Measurements from ENCODE around the gene CEBPE. TPM values are rescaled to one million over a fixed set of nuclear protein-coding genes. Genes with fewer than 3 reads are reported as not detected.
"Not testable (repeated sequence)": the region's sequence is repeated elsewhere in the genome, so short reads cannot be mapped to it uniquely, and the experiment has no call there.

CEBPE gene
- total RNA-seq, 1 donor from 2014 or later = under 0.01 TPM

- Histone ChIP-seq H3K9ac (ENCODE audit: low read depth in 1 of 3, low read length in 3 of 3) (no peak overlapping the region), H3K9me3 (ENCODE audit: control insufficient read depth in 3 of 3, low read length in 3 of 3) (no peaks in the 10 kb centered on the region), H3K27ac (ENCODE audit: low read depth, low read length) (no peak overlapping the region), H3K27me3 (ENCODE audit: control insufficient read depth in 3 of 3, insufficient read depth in 3 of 3, low read length in 3 of 3) (peaks cover 0 to 17% (median 13%) of the 10 kb centered on the region in 3 donors), H3K36me3 (ENCODE audit: control insufficient read depth in 3 of 3, insufficient read depth in 3 of 3, low read length in 3 of 3) (no peaks in the 10 kb centered on the region), H3K4me1 (ENCODE audit: control insufficient read depth in 3 of 3, insufficient read depth in 3 of 3, low read length in 3 of 3) (peaks cover 0 to 18% (median 4%) of the 10 kb centered on the region in 3 donors), H3K4me3 (ENCODE audit: low read length in 3 of 3) (no peak overlapping the region)
These were observed 3.9 kb downstream of the CEBPE start for GRCh38 chr14:23115039-23115731.

GRCh38 chr14:23114669-23115038 lies 4.4 kb downstream of the CEBPE start:
- no peak overlapping the region for H3K9ac ChIP-seq (ENCODE audit: low read depth in 1 of 3, low read length in 3 of 3)
- peaks cover 0 to 17% (median 13%) of the 10 kb centered on the region in 3 donors for H3K27me3 ChIP-seq (ENCODE audit: control insufficient read depth in 3 of 3, insufficient read depth in 3 of 3, low read length in 3 of 3)
- H3K36me3 ChIP-seq (ENCODE audit: control insufficient read depth in 3 of 3, insufficient read depth in 3 of 3, low read length in 3 of 3) = no peaks in the 10 kb centered on the region
- peaks cover 0 to 15% (median 4%) of the 10 kb centered on the region in 3 donors for H3K4me1 ChIP-seq (ENCODE audit: control insufficient read depth in 3 of 3, insufficient read depth in 3 of 3, low read length in 3 of 3)
- no peak overlapping the region for H3K4me3 ChIP-seq (ENCODE audit: low read length in 3 of 3)
- H3K27ac ChIP-seq (ENCODE audit: low read depth, low read length) = no peak overlapping the region
- H3K9me3 ChIP-seq (ENCODE audit: control insufficient read depth in 3 of 3, low read length in 3 of 3) = no peaks in the 10 kb centered on the region

- H3K4me3 ChIP-seq (ENCODE audit: low read length in 3 of 3) = no peak overlapping the region
- peaks cover 0 to 10% (median 4%) of the 10 kb centered on the region in 3 donors for H3K4me1 ChIP-seq (ENCODE audit: control insufficient read depth in 3 of 3, insufficient read depth in 3 of 3, low read length in 3 of 3)
- no peak overlapping the region for H3K27ac ChIP-seq (ENCODE audit: low read depth, low read length)
- peaks cover 0 to 17% (median 13%) of the 10 kb centered on the region in 3 donors for H3K27me3 ChIP-seq (ENCODE audit: control insufficient read depth in 3 of 3, insufficient read depth in 3 of 3, low read length in 3 of 3)
- H3K9me3 ChIP-seq (ENCODE audit: control insufficient read depth in 3 of 3, low read length in 3 of 3) = no peaks in the 10 kb centered on the region
- H3K9ac ChIP-seq (ENCODE audit: low read depth in 1 of 3, low read length in 3 of 3) = no peak overlapping the region
- H3K36me3 ChIP-seq (ENCODE audit: control insufficient read depth in 3 of 3, insufficient read depth in 3 of 3, low read length in 3 of 3) = no peaks in the 10 kb centered on the region
These were observed 5.0 kb downstream of the CEBPE start for GRCh38 chr14:23114120-23114458.

DNA sequence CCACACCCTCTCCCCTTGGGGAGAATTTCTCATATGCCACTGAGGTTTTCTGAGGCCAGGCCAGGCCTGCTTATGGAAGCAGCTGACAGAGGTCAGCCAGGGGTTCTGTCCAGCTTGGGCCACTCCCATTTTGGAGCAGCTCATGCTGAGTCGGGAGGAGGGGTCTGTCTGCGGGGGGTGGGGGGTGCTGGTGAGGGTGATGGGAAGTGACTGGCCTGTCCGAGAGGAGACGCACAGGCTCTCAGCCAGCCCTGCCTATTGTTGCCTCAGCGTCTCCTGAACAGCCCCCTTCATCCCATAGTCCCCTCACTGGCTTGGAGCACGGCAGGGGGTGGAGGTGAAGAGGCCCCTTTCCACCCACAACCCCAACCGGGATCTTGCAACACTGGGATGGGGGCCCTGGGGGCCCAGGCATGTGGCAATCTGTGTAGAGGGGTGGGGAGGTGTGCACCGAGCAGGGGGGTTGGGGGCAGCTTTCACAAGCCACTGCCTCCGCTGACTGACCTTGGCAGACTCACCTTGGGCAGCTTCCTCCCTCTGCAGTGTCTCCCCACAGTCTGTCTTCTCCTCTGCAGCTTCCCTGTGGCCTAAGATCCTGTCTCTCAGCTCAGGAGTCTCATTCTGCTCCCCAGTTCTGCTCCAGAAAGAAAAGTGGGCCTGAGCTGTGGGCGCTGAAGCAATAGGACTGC lies 5.5 kb downstream of the CEBPE start:
- peaks cover 0 to 17% (median 13%) of the 10 kb centered on the region in 3 donors for H3K27me3 ChIP-seq (ENCODE audit: control insufficient read depth in 3 of 3, insufficient read depth in 3 of 3, low read length in 3 of 3)
- no peaks in the 10 kb centered on the region for H3K9me3 ChIP-seq (ENCODE audit: control insufficient read depth in 3 of 3, low read length in 3 of 3)
- H3K36me3 ChIP-seq (ENCODE audit: control insufficient read depth in 3 of 3, insufficient read depth in 3 of 3, low read length in 3 of 3) = no peaks in the 10 kb centered on the region
- H3K4me1 ChIP-seq (ENCODE audit: control insufficient read depth in 3 of 3, insufficient read depth in 3 of 3, low read length in 3 of 3) = peaks cover 0 to 10% (median 4%) of the 10 kb centered on the region in 3 donors
- no peak overlapping the region for H3K4me3 ChIP-seq (ENCODE audit: low read length in 3 of 3)
- no peak overlapping the region for H3K27ac ChIP-seq (ENCODE audit: low read depth, low read length)
- no peak overlapping the region for H3K9ac ChIP-seq (ENCODE audit: low read depth in 1 of 3, low read length in 3 of 3)

- peaks cover 0 to 17% (median 13%) of the 10 kb centered on the region in 3 donors for H3K27me3 ChIP-seq (ENCODE audit: control insufficient read depth in 3 of 3, insufficient read depth in 3 of 3, low read length in 3 of 3)
- H3K27ac ChIP-seq (ENCODE audit: low read depth, low read length) = no peak overlapping the region
- no peaks in the 10 kb centered on the region for H3K9me3 ChIP-seq (ENCODE audit: control insufficient read depth in 3 of 3, low read length in 3 of 3)
- H3K9ac ChIP-seq (ENCODE audit: low read depth in 1 of 3, low read length in 3 of 3) = no peak overlapping the region
- H3K4me3 ChIP-seq (ENCODE audit: low read length in 3 of 3) = no peak overlapping the region
- H3K4me1 ChIP-seq (ENCODE audit: control insufficient read depth in 3 of 3, insufficient read depth in 3 of 3, low read length in 3 of 3) = peaks cover 0 to 10% (median 4%) of the 10 kb centered on the region in 3 donors
- H3K36me3 ChIP-seq (ENCODE audit: control insufficient read depth in 3 of 3, insufficient read depth in 3 of 3, low read length in 3 of 3) = no peaks in the 10 kb centered on the region
These were observed 6.5 kb downstream of the CEBPE start for GRCh38 chr14:23112359-23113178.

DNA sequence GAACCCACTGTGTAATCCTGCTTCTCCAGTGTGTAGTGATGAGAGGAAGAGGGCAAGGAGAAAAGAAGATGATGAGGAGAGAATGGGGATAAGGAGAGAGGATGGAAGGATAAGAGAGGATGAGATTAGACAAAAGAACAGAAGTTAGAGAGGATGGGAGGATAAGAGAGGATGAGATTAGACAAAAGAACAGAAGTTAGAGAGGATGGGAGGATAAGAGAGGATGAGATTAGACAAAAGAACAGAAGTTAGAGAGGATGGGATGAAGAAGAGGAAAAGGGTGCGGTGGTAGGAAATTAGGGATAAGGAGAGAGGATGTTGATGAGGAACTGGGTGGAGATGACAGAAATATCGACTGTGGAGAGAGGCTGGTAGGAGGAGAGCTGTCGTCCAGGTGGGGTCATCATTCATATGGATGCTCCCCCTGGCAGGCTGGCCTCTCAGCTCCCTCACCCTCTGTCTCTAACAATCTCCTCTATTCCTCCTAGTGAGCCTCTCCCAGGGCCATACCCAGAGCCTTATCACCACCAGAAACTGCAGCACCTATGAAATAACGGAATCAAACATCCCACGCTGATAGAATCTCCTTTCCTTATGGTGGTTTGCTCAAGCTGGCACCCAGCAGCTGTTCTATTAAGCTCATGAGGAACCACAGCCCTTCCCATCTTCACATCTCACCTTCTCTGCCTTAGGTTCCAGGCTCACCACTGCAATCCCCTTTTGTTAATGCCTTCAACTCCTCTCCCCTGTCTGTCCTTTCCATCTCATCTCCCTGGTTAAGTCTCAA lies 8.3 kb downstream of the CEBPE start:
- no peaks in the 10 kb centered on the region for H3K36me3 ChIP-seq (ENCODE audit: control insufficient read depth in 3 of 3, insufficient read depth in 3 of 3, low read length in 3 of 3)
- H3K4me3 ChIP-seq (ENCODE audit: low read length in 3 of 3) = no peak overlapping the region
- no peaks in the 10 kb centered on the region for H3K9me3 ChIP-seq (ENCODE audit: control insufficient read depth in 3 of 3, low read length in 3 of 3)
- no peak overlapping the region for H3K9ac ChIP-seq (ENCODE audit: low read depth in 1 of 3, low read length in 3 of 3)
- H3K4me1 ChIP-seq (ENCODE audit: control insufficient read depth in 3 of 3, insufficient read depth in 3 of 3, low read length in 3 of 3) = peaks cover 0 to 10% (median 4%) of the 10 kb centered on the region in 3 donors
- H3K27me3 ChIP-seq (ENCODE audit: control insufficient read depth in 3 of 3, insufficient read depth in 3 of 3, low read length in 3 of 3) = peaks cover 0 to 17% (median 13%) of the 10 kb centered on the region in 3 donors
- no peak overlapping the region for H3K27ac ChIP-seq (ENCODE audit: low read depth, low read length)

DNA sequence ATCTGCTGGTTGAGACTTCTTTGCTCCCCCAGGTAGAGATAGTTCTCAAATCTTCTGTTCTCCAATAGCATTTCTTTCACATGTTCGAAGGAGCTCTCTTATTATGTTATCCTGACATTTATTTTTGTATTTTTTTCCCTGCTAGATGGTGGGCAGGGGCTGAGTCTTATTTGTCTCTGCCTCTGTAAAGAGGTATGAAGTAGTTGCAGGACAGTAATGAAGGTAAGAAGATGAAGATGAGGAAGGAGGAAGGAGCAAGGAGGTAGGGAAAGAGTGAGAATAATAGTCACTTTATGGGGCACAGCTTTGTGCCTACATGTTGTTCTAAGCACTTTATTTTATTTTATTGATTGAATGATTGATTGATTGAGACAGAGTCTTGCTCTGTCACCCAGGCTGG lies 9.3 kb downstream of the CEBPE start:
- H3K27ac ChIP-seq (ENCODE audit: low read depth, low read length) = no peak overlapping the region
- peaks cover 0 to 17% (median 13%) of the 10 kb centered on the region in 3 donors for H3K27me3 ChIP-seq (ENCODE audit: control insufficient read depth in 3 of 3, insufficient read depth in 3 of 3, low read length in 3 of 3)
- H3K4me1 ChIP-seq (ENCODE audit: control insufficient read depth in 3 of 3, insufficient read depth in 3 of 3, low read length in 3 of 3) = peaks cover 0 to 3% (median 0%) of the 10 kb centered on the region in 3 donors
- no peaks in the 10 kb centered on the region for H3K36me3 ChIP-seq (ENCODE audit: control insufficient read depth in 3 of 3, insufficient read depth in 3 of 3, low read length in 3 of 3)
- no peak overlapping the region for H3K9ac ChIP-seq (ENCODE audit: low read depth in 1 of 3, low read length in 3 of 3)
- no peaks in the 10 kb centered on the region for H3K9me3 ChIP-seq (ENCODE audit: control insufficient read depth in 3 of 3, low read length in 3 of 3)
- H3K4me3 ChIP-seq (ENCODE audit: low read length in 3 of 3) = no peak overlapping the region

GRCh38 chr14:23108169-23108568 lies 10.9 kb downstream of the CEBPE start:
- not testable (repeated sequence) for H3K27ac ChIP-seq (ENCODE audit: low read depth, low read length); H3K9me3 ChIP-seq (ENCODE audit: control insufficient read depth in 3 of 3, low read length in 3 of 3); H3K4me3 ChIP-seq (ENCODE audit: low read length in 3 of 3); H3K36me3 ChIP-seq (ENCODE audit: control insufficient read depth in 3 of 3, insufficient read depth in 3 of 3, low read length in 3 of 3); H3K4me1 ChIP-seq (ENCODE audit: control insufficient read depth in 3 of 3, insufficient read depth in 3 of 3, low read length in 3 of 3); H3K9ac ChIP-seq (ENCODE audit: low read depth in 1 of 3, low read length in 3 of 3)
- peaks cover 0 to 17% (median 9%) of the 10 kb centered on the region in 3 donors for H3K27me3 ChIP-seq (ENCODE audit: control insufficient read depth in 3 of 3, insufficient read depth in 3 of 3, low read length in 3 of 3)

- peaks cover 0 to 14% (median 4%) of the 10 kb centered on the region in 3 donors for H3K27me3 ChIP-seq (ENCODE audit: control insufficient read depth in 3 of 3, insufficient read depth in 3 of 3, low read length in 3 of 3)
- not testable (repeated sequence) for H3K9me3 ChIP-seq (ENCODE audit: control insufficient read depth in 3 of 3, low read length in 3 of 3); H3K9ac ChIP-seq (ENCODE audit: low read depth in 1 of 3, low read length in 3 of 3); H3K4me3 ChIP-seq (ENCODE audit: low read length in 3 of 3); H3K27ac ChIP-seq (ENCODE audit: low read depth, low read length); H3K4me1 ChIP-seq (ENCODE audit: control insufficient read depth in 3 of 3, insufficient read depth in 3 of 3, low read length in 3 of 3); H3K36me3 ChIP-seq (ENCODE audit: control insufficient read depth in 3 of 3, insufficient read depth in 3 of 3, low read length in 3 of 3)
These were observed 11.4 kb downstream of the CEBPE start for GRCh38 chr14:23107620-23108019.
